Caco-2 (cell line): Measurements from ENCODE around the gene H6PD. TPM values are rescaled to one million over a fixed set of nuclear protein-coding genes. Genes with fewer than 3 reads are reported as not detected.

Experiments
- BruUV-seq: library from RNA; stranded (reverse); fragments of 400-500 nt; replicated peaks from 2 replicates; lab custom pipeline; 2021; lab: Mats Ljungman, UMichigan
- CTCF ChIA-PET: fragments of 300-600 bp; sonication (Branson Sonifier 250); formaldehyde crosslinking; loops from one replicate; lab custom pipeline; 2022; ENCODE audit warnings: antibody characterized with exemption; lab: Charles Lee
- POLR2A ChIA-PET: fragments of 300-600 bp; sonication (Branson Sonifier 250); formaldehyde crosslinking; loops from one replicate; lab custom pipeline; 2022; ENCODE audit warnings: antibody characterized with exemption; lab: Charles Lee
- DNase-seq, 2 experiments: peaks; one replicate each; pipeline versions ENCODE4 v3.0.0 to v3.0.0-alpha.2; 2020 to 2022
- H3K27me3 ChIP-seq: replicated peaks from 2 replicates; pipeline ENCODE4 v1.6.0; 2011; ENCODE audit warnings: low read length; ENCODE audit not compliant: control insufficient read depth, insufficient read depth
- H3K36me3 ChIP-seq: 2 replicates; pipeline ENCODE4 v1.5.1; 2011; ENCODE audit warnings: low read length; ENCODE audit not compliant: control insufficient read depth, insufficient read depth
- H3K4me1 ChIP-seq: fragments of 250-450 bp; sonication (Bioruptor Pico); 2 replicates; pipeline ENCODE4 v1.5.1; 2020; ENCODE audit warnings: mild to moderate bottlenecking
- H3K4me3 ChIP-seq: 2 replicates; pipeline ENCODE4 v1.5.1; 2011; ENCODE audit warnings: low read depth, mild to moderate bottlenecking, control low read depth, low read length
- H3K9me3 ChIP-seq: fragments of 250-450 bp; sonication (Bioruptor Pico); 2 replicates; pipeline ENCODE4 v1.5.1; 2020; ENCODE audit warnings: mild to moderate bottlenecking, moderate library complexity
- H3K27ac Mint-ChIP-seq: one replicate; pipeline ENCODE4 v1.8.0; 2022; ENCODE audit warnings: mixed read lengths; ENCODE audit not compliant: unreplicated experiment
- H3K27me3 Mint-ChIP-seq: one replicate; pipeline ENCODE4 v1.8.0; 2022; ENCODE audit warnings: mixed read lengths; ENCODE audit not compliant: insufficient read depth, unreplicated experiment
- H3K36me3 Mint-ChIP-seq: one replicate; pipeline ENCODE4 v1.8.0; 2022; ENCODE audit warnings: mild to moderate bottlenecking, mixed read lengths; ENCODE audit not compliant: insufficient read depth, unreplicated experiment
- H3K4me1 Mint-ChIP-seq: one replicate; pipeline ENCODE4 v1.8.0; 2022; ENCODE audit warnings: low read depth, mixed read lengths; ENCODE audit not compliant: unreplicated experiment
- H3K4me3 Mint-ChIP-seq: one replicate; pipeline ENCODE4 v1.8.0; 2022; ENCODE audit warnings: mild to moderate bottlenecking, moderate library complexity, mixed read lengths; ENCODE audit not compliant: unreplicated experiment
- H3K9me3 Mint-ChIP-seq: one replicate; pipeline ENCODE4 v1.8.0; 2022; ENCODE audit warnings: mixed read lengths; ENCODE audit not compliant: unreplicated experiment
- CTCF ChIP-seq, 2 experiments: fragments of 200-600 bp in 1 of 2; IDR thresholded peaks; 1 replicate in 1 of 2; 2 replicates in 1 of 2; pipeline versions ENCODE4 v1.5.1 to v1.8.0; 2011 to 2022; ENCODE audit warnings: antibody characterized with exemption in 1 of 2, control low read depth in 1 of 2, inconsistent platforms in 1 of 2, low read depth in 1 of 2, low read length in 1 of 2, mild to moderate bottlenecking in 1 of 2, moderate library complexity in 1 of 2; ENCODE audit not compliant: insufficient read depth in 1 of 2, severe bottlenecking in 1 of 2, unreplicated experiment in 1 of 2
- intact Hi-C: fragments of 100-400 bp; cut with micrococcal nuclease; formaldehyde crosslinking; loops from one replicate; pipeline ENCODE4 v1.10.0; 2022; ENCODE audit not compliant: unreplicated experiment
- total RNA-seq: library from RNA; stranded (reverse); gene quantifications from 2 replicates; pipeline ENCODE4 v1.2.3, GENCODE V29; 2022

The H6PD gene
- total RNA-seq, 1 experiment from 2014 or later, result 13.0 TPM

- no peak for TF ChIP-seq CTCF (IDR thresholded peaks at IDR 0.05; ENCODE audit: insufficient read depth in 1 of 2, low read depth in 1 of 2, low read length in 1 of 2, severe bottlenecking in 1 of 2, unreplicated experiment in 1 of 2)
- ChIA-PET POLR2A (no interaction called here), CTCF (no interaction called here)
- BruUV-seq, result no TSS peak
- Mint-ChIP-seq H3K27me3 (no peaks in the 10 kb centered on the region), H3K9me3 (peaks cover 12% of the 10 kb centered on the region), H3K36me3 (no peaks in the 10 kb centered on the region), H3K4me3 (no peak overlapping the region), H3K4me1 (no peaks in the 10 kb centered on the region), H3K27ac (no peak overlapping the region)
- Histone ChIP-seq H3K9me3 (no peaks in the 10 kb centered on the region), H3K4me1 (no peaks in the 10 kb centered on the region), H3K4me3 (no peak overlapping the region), H3K27me3 (no peaks in the 10 kb centered on the region), H3K36me3 (no peaks in the 10 kb centered on the region)
- intact Hi-C loops, result no loop called here
- DNase-seq, result no peak
Observed at GRCh38 chr1:9265037-9265436, 30.5 kb downstream of the H6PD start.

GRCh38 chr1:9265968-9266367 is 31.4 kb downstream of the H6PD start:
- no TSS peak for BruUV-seq
- ChIA-PET POLR2A (no interaction called here), CTCF (no interaction called here)

GRCh38 chr1:9267352-9267686 is 32.7 kb downstream of the H6PD start:
- no TSS peak for BruUV-seq
- Histone ChIP-seq H3K4me3 (no peak overlapping the region), H3K36me3 (no peaks in the 10 kb centered on the region), H3K4me1 (no peaks in the 10 kb centered on the region), H3K27me3 (no peaks in the 10 kb centered on the region), H3K9me3 (no peaks in the 10 kb centered on the region)
- no peak for DNase-seq
- Mint-ChIP-seq H3K36me3 (no peaks in the 10 kb centered on the region), H3K27ac (peak overlapping the region; percentile 31), H3K27me3 (no peaks in the 10 kb centered on the region), H3K9me3 (no peaks in the 10 kb centered on the region), H3K4me3 (no peak overlapping the region), H3K4me1 (no peaks in the 10 kb centered on the region)
- ChIA-PET CTCF (interaction anchor here (0.7 to 1.8 kb wide), 7 partner anchors 12 to 224 kb away, joined by 3 to 12 read pairs (median 4); no protein-coding TSS in a partner anchor), POLR2A (no interaction called here)
- intact Hi-C loops, result loop anchor here (1.0 to 2.0 kb wide), 2 partner anchors 188 to 223 kb away; no protein-coding TSS in a partner anchor
- no peak for TF ChIP-seq CTCF (IDR thresholded peaks at IDR 0.05; ENCODE audit: insufficient read depth in 1 of 2, low read depth in 1 of 2, low read length in 1 of 2, severe bottlenecking in 1 of 2, unreplicated experiment in 1 of 2)

More at GRCh38 chr1:9265968-9266367, 31.4 kb downstream of the H6PD start:
- no peaks in the 10 kb centered on the region for H3K9me3 ChIP-seq
- no peak for DNase-seq
- H3K9me3 Mint-ChIP-seq, result peaks cover 3% of the 10 kb centered on the region
- H3K36me3 ChIP-seq, result no peaks in the 10 kb centered on the region
- no peak overlapping the region for H3K4me3 Mint-ChIP-seq
- H3K27ac Mint-ChIP-seq, result no peak overlapping the region
- no peaks in the 10 kb centered on the region for H3K27me3 ChIP-seq
- H3K4me1 Mint-ChIP-seq, result no peaks in the 10 kb centered on the region
- H3K27me3 Mint-ChIP-seq, result no peaks in the 10 kb centered on the region
- no peaks in the 10 kb centered on the region for H3K4me1 ChIP-seq
- H3K4me3 ChIP-seq, result no peak overlapping the region
- TF ChIP-seq CTCF (IDR thresholded peaks at IDR 0.05; ENCODE audit: insufficient read depth in 1 of 2, low read depth in 1 of 2, low read length in 1 of 2, severe bottlenecking in 1 of 2, unreplicated experiment in 1 of 2), result no peak
- H3K36me3 Mint-ChIP-seq, result no peaks in the 10 kb centered on the region
- intact Hi-C loops, result loop anchor here (2.0 kb wide), 1 partner anchor 225 kb away; no protein-coding TSS in a partner anchor
